ENCODE measurements around the gene LTB4R.

Gene LTB4R

GRCh38 chr14:24291446-24292117, 19.7 kb upstream of the LTB4R start:
- DNase-seq (ENCODE audit: low read depth) = no peak
- no peak overlapping the region for H3K4me3 ChIP-seq (ENCODE audit: control insufficient read depth, low read depth, low read length)
- TF ChIP-seq CTCF (IDR thresholded peaks at IDR 0.05; ENCODE audit: control insufficient read depth, insufficient read depth, low read depth, low read length, missing control alignments) = no peak

- TF ChIP-seq CTCF (IDR thresholded peaks at IDR 0.05; ENCODE audit: control insufficient read depth, insufficient read depth, low read depth, low read length, missing control alignments) = no peak
- no peak overlapping the region for H3K4me3 ChIP-seq (ENCODE audit: control insufficient read depth, low read depth, low read length)
- no peak for DNase-seq (ENCODE audit: low read depth)
These were observed 19.0 kb upstream of the LTB4R start for GRCh38 chr14:24292118-24292807.

GRCh38 chr14:24293525-24293924, 17.8 kb upstream of the LTB4R start:
- TF ChIP-seq CTCF (IDR thresholded peaks at IDR 0.05; ENCODE audit: control insufficient read depth, insufficient read depth, low read depth, low read length, missing control alignments) = no peak
- no peak for DNase-seq (ENCODE audit: low read depth)
- H3K4me3 ChIP-seq (ENCODE audit: control insufficient read depth, low read depth, low read length) = no peak overlapping the region

GRCh38 chr14:24296341-24297157, 14.8 kb upstream of the LTB4R start:
- TF ChIP-seq CTCF (IDR thresholded peaks at IDR 0.05; ENCODE audit: control insufficient read depth, insufficient read depth, low read depth, low read length, missing control alignments) = peak; percentile 83
- DNase-seq (ENCODE audit: low read depth) = peak; percentile 67
- no peak overlapping the region for H3K4me3 ChIP-seq (ENCODE audit: control insufficient read depth, low read depth, low read length)

GRCh38 chr14:24297190-24297964, 13.9 kb upstream of the LTB4R start:
- DNase-seq (ENCODE audit: low read depth) = no peak
- no peak overlapping the region for H3K4me3 ChIP-seq (ENCODE audit: control insufficient read depth, low read depth, low read length)
- peak; percentile 44 for TF ChIP-seq CTCF (IDR thresholded peaks at IDR 0.05; ENCODE audit: control insufficient read depth, insufficient read depth, low read depth, low read length, missing control alignments)

GRCh38 chr14:24298892-24299254, 12.4 kb upstream of the LTB4R start:
- peak; percentile 5 for TF ChIP-seq CTCF (IDR thresholded peaks at IDR 0.05; ENCODE audit: control insufficient read depth, insufficient read depth, low read depth, low read length, missing control alignments)
- DNase-seq (ENCODE audit: low read depth) = peak; percentile 13
- H3K4me3 ChIP-seq (ENCODE audit: control insufficient read depth, low read depth, low read length) = peak overlapping the region; percentile 70
